HG03097 (cell line): Measurements from ENCODE around the gene HYCC1.
A peak's percentile ranks its signal among the peaks of the same experiment; 100 is the strongest.
"Not testable (repeated sequence)": the region's sequence is repeated elsewhere in the genome, so short reads cannot be mapped to it uniquely, and the experiment has no call there.

Experiments used
- ATAC-seq: cut with Tn5 transposase; IDR thresholded peaks from one replicate; pipeline ENCODE4 v1.9.1; 2021; ENCODE audit not compliant: unreplicated experiment, low FRiP score

HYCC1 gene

GRCh38 chr7:23013715-23014649 is at the start of gene HYCC1:
Gene HYCC1, minus strand, starts transcription at chr7:23014130. Its CDS starts 23,019 bp downstream, at chr7:22991111.
- ATAC-seq = peak; percentile 93

DNA sequence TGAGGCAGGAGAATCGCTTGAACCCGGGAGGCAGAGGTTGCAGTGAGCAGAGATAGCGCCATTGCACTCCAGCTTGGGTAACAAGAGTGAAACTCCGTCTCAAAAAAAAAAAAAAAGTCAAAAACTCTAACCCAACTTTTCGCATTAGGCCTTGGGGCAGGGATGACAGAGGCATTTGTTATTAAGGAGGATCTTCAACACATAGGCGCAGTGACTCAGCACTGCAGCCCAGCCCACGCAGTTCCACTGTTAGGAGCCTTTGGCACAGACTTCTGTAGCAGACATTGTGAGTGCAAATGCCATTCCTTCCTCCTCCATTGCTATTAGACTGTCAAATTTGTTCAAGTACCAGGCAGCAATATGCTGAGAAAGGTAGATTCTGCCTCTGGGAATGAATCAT is 48.5 kb upstream of the HYCC1 start:
- ATAC-seq = no peak

- no peak for ATAC-seq
Observed at GRCh38 chr7:23061327-23061726, 47.4 kb upstream of the HYCC1 start.

GRCh38 chr7:23058408-23059096 is 44.6 kb upstream of the HYCC1 start:
- ATAC-seq = no peak

DNA sequence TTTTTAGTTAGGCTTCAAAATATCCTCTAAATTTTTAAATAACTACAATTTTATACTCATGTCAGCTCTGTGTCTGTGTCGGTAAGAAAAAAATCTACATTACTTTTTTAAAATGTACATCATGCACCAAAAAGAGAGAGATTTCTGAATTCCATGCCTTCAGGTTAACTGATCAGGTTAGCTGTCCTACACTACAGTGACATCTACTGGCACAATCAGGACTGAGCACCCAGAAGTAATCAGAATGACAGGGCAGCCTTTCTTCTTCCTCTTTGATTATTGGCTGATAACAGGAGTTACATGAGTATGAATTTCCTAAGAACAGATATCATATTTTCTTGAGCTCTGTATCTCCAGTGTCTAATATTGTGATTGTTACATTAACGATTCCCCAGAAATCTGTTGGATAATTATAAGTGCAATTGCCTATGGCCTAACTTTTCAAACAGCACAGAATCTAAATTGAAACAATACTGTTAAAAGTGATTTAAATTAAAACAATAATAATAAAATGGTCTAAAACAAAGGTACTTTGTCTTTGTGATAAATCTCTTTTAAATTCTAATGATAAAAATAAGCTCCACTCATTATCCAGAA is 41.8 kb upstream of the HYCC1 start:
- no peak for ATAC-seq

- not testable (repeated sequence) for ATAC-seq
Observed at GRCh38 chr7:23051124-23051485, 37.2 kb upstream of the HYCC1 start.

DNA sequence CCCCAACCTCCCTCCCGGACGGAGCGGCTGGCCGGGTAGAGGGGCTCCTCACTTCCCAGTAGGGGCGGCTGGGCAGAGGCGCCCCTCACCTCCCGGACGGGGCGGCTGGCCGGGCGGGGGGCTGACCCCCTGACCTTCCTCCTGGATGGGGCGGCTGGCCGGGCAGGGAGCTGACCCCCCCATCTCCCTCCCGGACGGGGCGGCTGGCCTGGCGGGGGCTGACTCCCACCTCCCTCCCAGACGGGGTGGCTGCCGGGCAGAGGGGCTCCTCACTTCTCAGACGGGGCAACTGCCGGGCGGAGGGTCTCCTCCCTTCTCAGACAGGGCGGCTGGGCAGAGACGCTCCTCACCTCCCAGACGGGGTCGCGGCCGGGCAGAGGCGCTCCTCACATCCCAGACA is 32.4 kb upstream of the HYCC1 start:
- ATAC-seq = not testable (repeated sequence)

DNA sequence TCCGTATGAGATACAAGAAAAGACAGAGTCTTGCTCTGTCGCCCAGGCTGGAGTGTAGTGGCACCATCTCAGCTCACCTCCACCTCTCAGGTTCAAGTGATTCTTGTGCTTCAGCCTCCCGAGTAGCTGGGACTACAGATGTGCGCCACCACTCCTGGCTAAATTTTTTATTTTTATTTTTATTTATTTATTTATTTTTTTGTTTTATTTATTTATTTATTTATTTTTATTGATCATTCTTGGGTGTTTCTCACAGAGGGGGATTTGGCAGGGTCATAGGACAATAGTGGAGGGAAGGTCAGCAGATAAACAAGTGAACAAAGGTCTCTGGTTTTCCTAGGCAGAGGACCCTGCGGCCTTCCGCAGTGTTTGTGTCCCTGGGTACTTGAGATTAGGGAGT is 31.2 kb upstream of the HYCC1 start:
- not testable (repeated sequence) for ATAC-seq

GRCh38 chr7:23044581-23044980 is 30.7 kb upstream of the HYCC1 start:
- ATAC-seq = no peak

- ATAC-seq = no peak
Observed at GRCh38 chr7:23043441-23043840, 29.5 kb upstream of the HYCC1 start.

- ATAC-seq = not testable (repeated sequence)
Observed at GRCh38 chr7:23039674-23040073, 25.7 kb upstream of the HYCC1 start.

GRCh38 chr7:23035542-23036371 is 21.8 kb upstream of the HYCC1 start:
- not testable (repeated sequence) for ATAC-seq

GRCh38 chr7:23027261-23027660 is 13.3 kb upstream of the HYCC1 start:
- ATAC-seq = no peak

DNA sequence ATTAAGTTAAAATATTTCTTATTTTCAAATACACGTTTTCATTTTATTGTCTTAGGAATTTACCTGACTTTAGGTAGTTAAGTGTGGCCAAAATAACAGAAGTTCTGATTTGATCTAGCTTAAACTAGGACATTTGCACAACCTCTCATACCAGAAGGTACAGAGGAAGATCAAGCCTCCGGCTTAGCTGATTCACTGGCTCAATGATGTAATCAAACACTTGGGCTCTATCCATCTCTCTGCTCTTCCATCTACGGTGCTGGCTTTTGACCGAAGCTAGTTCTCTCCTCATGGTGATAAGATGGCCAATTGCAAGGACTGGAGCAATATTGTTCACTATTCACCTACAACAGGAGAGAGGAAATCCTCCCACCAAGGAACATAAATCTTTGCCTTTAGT is 12.2 kb upstream of the HYCC1 start:
- no peak for ATAC-seq

GRCh38 chr7:23024454-23024853 is 10.5 kb upstream of the HYCC1 start:
- no peak for ATAC-seq

DNA sequence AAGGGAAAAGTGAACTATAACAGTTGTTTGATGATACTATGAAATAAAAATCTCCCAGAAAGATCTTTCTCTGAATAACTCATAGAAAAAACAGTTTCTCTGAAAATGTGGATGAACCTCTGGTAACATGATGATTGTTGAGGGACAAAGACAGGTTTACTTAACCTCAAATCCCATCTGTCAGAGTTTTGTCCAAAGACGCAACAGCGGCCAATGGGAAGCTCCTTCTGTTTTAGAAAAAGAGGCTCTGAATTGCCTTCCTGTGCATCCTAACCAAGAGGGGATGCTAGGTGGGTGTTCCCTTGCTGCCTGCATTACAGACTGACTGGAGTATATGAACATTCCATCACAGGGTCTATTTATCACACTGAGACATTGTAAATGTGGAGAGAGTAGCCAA is 8.9 kb upstream of the HYCC1 start:
- no peak for ATAC-seq

GRCh38 chr7:23022258-23022769 is 8.4 kb upstream of the HYCC1 start:
- ATAC-seq = no peak

GRCh38 chr7:23021596-23021995 is 7.7 kb upstream of the HYCC1 start:
- no peak for ATAC-seq

DNA sequence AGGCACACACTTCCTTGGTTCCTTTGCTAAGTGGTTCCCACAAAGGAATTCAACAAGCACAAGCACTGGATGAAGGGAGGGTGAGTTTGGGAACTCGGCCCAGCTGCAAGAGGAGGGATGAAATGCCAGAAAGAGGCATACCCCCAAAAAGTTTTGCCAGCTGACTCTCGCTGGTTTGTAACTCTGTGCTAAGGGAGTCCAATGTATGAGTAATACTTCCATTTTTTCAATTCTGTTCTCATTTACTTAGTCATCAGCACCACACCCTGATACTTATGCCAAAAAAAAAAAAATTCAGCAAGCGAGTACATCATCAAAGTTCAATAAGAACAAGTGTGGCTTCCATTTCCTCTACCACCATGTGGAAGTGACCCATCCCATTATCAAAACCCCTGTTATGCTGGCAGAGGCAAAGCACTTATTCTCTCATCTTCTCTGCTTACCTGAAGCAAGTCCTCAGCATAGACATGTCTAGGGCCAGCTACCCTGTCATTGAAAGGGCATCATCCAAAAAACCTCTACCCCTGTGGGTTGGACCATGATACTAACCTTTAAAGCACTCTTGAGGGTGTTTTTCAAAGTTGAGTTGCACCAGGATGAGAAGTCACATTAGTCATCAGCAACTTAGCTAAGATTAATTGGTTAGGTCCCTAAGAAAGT is 6.9 kb upstream of the HYCC1 start:
- no peak for ATAC-seq

DNA sequence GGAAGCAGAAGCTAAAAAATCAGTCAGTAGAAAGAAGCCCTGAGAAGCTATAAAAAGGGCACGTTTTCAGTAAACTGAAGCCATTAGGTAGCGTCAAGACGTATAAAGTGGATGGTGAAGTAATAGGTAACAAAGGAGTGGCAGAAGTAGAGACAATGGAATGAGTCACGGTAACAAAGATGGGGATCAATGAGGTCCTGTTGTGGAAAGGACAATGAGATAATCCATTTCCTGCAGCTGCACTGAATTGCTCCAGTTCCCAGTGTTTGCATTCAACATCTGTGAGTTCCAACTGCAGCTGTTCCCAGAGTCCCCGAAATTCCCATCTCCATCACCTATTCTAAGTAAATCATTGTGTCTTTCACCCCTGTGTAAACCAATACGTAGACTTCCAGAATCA is 4.8 kb upstream of the HYCC1 start:
- no peak for ATAC-seq
